HG03354 (cell line): ENCODE measurements around the gene TEAD1.

ENCODE experiments used
- ATAC-seq: cut with Tn5 transposase; IDR thresholded peaks from one replicate; pipeline ENCODE4 v1.9.1; 2021; ENCODE audit warnings: mild to moderate bottlenecking; ENCODE audit not compliant: unreplicated experiment, poor library complexity, severe bottlenecking

TEAD1 gene

DNA sequence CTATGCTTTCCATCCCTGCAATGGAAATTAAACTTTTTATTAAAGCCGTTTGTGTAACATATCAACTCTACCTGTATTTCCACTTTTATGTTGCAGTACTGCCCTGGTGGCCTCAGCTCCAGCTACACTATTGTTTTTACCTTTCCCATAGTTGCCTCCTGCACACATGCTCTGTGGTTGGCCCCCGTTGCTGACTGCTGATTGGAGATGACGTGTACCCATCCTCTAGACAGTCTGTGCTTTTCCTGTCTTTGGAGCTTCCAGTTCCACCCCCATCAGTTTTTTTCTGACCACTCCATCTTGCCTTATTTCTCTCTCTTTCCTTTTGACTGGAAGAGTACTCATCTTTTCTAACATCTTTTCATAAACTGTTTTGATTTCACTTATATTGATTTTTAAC, 123.8 kb downstream of the TEAD1 start:
- no peak for ATAC-seq

GRCh38 chr11:12798609-12799011, 124.4 kb downstream of the TEAD1 start:
- no peak for ATAC-seq

DNA sequence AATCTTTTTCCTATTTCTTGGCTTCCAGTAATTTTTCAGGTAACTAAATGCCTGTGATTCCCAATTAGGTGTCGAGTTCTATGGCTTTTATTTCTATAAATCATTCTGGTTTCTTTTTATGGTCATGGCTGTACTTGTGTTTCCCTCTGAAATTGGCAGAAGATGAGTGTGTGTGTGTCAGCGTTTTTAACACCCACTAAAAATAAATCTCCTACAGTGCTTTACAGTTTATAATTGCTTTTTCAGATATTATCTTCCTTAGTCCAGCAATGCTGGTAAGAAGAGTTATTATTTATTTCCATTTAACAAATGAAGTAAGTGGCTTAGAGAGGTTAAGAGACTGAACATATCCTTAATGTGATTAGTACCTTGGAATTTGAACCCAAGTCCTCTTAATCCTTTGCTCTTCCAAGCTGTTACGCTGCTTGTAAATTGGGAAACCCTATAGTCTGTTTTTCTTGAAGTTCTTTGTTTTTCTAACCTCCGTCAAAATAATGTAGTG, 125.2 kb downstream of the TEAD1 start:
- ATAC-seq, result no peak

DNA sequence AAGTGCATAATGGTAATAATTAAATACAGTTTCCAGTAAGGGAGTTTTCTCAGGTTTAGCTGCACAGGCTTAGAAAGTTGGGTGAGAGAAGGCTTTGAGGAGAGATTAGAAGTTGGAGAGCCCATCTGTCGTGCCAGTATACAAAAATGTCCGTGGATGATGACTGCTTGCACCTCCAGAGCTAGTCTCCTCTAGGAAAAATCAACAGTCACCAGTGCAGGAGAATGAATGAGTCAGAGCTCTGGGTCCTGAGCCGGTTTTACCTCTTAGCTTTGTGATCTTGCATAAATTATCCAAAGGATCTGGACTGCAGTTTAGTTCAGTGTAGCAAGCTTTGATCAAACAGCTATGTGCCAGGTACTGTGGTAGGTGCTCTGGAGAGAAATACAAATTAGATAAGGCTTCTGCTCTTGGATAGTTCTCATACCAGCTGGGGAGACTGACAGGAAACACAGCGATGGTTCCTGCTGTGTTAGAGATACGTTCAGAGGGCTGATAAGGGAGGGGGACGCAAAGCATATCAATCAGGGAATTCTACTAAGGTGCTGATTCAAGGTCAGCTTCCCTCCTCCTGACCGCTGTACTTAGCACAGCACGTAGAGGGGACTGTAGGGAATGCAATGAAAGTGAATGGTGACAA, 125.9 kb downstream of the TEAD1 start:
- ATAC-seq, result no peak

- ATAC-seq, result no peak
Observed at GRCh38 chr11:12800871-12801270, 126.7 kb downstream of the TEAD1 start.

DNA sequence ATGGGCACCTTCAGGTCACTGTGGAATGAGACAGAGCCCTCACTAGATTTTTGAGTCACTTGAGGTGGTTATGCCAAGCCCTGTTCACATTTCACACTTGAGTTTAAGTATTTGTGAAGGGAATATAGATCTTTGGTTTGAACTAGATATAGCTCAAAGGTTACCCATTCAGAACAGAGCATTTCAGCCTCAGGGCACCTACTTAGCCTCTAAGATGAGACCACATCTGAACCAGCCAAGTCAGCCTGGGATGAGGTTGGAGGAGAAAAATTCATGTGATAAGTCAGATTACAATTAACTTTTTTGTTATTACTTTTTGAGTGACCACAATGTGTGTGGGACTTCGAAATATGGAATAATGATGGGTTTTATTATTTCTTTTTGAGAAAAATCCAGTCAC, 127.8 kb downstream of the TEAD1 start:
- no peak for ATAC-seq

DNA sequence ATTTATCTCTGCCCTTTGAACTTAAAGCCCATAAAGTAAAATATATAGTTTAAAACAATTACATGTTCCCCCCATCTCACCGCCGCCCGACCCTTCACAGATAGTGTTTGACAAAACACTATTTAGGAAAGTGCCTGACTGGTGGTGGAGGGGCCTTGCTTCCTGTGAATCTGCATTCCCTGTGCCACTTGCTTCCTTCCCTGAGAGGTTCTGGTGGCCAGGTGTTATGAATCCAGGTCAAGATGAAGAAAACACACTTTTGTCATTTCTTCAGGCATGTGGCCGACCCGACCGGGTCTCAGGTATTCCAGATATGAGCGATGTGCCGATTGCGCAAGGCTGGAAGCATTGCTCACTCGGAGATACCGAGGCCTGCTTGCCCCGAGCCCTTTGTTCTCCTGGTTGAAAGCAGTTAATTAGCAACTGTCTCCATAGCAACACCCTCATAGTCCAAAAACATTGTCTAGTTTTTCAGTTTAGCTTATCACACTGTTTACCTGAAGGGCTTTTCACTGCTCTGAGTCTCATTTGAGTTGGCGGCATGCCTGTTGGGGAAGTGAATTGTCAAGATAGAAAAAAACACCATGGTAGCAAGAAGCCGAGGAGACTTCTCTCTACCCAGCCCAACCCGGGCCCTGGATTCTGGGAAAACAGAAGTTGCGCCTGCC, 128.3 kb downstream of the TEAD1 start:
- ATAC-seq, result no peak

- no peak for ATAC-seq
Observed at GRCh38 chr11:12803086-12803826, 129.0 kb downstream of the TEAD1 start.

- ATAC-seq, result no peak
Observed at GRCh38 chr11:12806113-12806512, 131.9 kb downstream of the TEAD1 start.

GRCh38 chr11:12807621-12808020, 133.4 kb downstream of the TEAD1 start:
- ATAC-seq, result no peak

- no peak for ATAC-seq
Observed at GRCh38 chr11:12808519-12808918, 134.3 kb downstream of the TEAD1 start.

DNA sequence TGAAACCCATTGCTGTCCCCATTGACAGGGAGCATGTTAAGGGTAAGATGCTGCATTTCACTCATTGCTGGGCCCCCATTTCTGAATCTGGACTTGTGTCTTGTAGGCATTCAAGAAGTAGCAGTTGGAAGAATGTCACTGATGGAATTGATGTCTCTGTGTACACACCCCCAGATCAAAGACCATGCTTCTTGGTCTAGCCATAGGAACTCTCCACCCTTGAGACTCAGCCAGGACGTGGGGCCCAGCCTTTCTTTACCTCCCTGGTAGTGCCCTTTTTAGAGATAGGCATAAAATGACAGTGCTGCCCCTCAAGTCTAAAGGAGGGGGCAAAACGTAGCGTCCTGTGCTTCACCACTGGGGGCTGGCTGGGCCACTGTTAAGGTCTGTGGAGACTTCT, 135.1 kb downstream of the TEAD1 start:
- no peak for ATAC-seq

DNA sequence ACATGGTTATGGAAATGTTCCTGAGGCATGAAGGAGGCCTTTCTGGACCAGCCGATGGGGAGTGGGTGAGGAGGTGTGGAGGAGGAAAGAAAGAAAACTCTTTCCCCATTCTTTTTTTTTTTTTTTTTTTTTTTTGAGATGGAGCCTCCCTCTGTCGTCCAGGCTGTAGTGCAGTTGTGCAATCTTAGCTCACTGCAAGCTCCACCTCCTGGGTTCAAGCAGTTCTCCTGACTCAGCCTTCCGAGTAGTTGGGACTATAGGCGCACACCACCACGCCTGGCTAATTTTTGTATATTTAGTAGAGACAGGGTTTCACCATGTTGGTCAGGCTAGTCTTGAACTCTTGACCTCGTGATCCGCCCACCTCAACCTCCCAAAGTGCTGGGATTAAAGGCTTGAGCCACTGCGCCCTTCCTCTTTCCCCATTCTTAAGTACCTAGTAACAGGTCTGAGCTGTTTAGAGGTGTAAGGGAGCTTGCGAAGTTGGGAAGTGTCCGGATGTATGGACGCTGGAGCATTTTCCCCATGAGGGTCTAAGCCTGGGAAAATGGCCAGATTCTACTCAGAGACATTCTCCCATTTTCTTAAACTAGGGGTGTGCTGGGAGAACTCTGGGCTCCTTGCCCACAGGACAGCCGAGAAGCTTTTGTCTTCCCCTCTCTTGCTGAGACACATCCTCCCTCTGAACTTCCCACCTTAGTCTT, 135.8 kb downstream of the TEAD1 start:
- no peak for ATAC-seq

GRCh38 chr11:12810568-12810894, 136.3 kb downstream of the TEAD1 start:
- no peak for ATAC-seq

DNA sequence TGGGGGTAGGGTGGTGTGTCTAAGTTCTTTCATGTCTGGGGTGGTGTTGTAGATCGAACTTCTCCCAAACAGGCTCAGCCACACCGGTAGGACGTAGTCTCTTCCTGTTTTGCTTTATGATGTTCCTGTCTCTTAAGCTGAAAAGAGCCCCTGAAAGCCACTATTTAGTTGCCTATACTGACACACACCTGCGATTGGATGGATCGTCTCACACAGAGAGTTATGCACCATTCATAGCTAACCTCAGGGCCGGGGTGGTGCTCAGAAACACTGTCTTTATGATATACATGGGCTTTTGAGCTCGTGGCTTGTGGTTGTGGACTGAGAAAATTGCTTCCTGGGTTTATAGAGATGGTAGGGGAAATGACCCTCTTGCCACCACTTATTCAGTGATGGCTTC, 137.6 kb downstream of the TEAD1 start:
- ATAC-seq, result no peak

DNA sequence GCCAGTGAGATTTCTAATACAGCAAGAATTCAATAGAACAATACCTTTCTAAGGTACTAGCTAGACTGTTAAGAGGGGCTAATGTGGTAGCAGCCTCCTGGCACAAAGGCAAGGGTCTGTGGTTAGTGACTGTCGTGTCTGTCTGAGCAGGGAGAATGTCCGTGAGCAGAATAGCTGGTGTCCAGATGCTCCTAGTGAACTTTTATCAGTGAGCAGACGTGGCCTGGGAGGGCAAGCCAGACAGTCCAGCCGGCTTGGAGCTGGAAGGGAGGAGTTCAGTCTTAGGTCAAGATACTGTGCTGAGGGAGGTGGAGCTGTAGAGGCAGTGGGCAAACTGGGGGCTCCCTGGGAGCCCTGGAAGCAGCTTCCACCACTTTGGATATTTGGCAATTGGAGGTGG, 138.6 kb downstream of the TEAD1 start:
- no peak for ATAC-seq

GRCh38 chr11:12813371-12814225, 139.4 kb downstream of the TEAD1 start:
- ATAC-seq, result no peak

DNA sequence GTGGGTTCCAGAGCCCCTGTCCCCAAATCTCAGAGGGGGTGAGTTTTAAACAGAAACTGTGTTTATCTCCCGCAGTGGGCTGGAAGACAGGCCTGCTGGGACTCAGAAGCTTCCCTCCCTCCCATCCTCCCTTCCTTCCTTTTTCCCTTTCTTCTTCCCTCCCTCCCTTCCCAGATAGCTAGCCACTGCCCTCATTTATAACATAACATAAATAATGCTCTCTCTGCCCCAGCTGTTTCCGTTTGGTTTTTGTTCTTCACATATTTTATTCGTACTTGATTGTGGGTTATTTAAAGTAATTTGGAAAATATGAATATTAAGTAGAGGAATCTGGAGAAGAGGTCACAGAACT, 140.9 kb downstream of the TEAD1 start:
- no peak for ATAC-seq

GRCh38 chr11:12815931-12816494, 141.8 kb downstream of the TEAD1 start:
- no peak for ATAC-seq
